ENCODE data around the gene IER3IP1.
"Not testable (repeated sequence)": the region's sequence is repeated elsewhere in the genome, so short reads cannot be mapped to it uniquely, and the experiment has no call there.

IER3IP1 gene

GRCh38 chr18:47191961-47192360 lies 15.8 kb upstream of the IER3IP1 start:
- no peak for DNase-seq (ENCODE audit: extremely low read depth, low read depth)
- no peak for TF ChIP-seq CTCF (IDR thresholded peaks at IDR 0.05; ENCODE audit: low read depth, low read length, missing control alignments)
- no peak overlapping the region for H3K4me3 ChIP-seq (replicated peaks; ENCODE audit: low read depth, low read length)

GRCh38 chr18:47187721-47188120 lies 11.6 kb upstream of the IER3IP1 start:
- DNase-seq (ENCODE audit: extremely low read depth, low read depth) = no peak
- TF ChIP-seq CTCF (IDR thresholded peaks at IDR 0.05; ENCODE audit: low read depth, low read length, missing control alignments) = no peak
- no peak overlapping the region for H3K4me3 ChIP-seq (replicated peaks; ENCODE audit: low read depth, low read length)

- peak; percentile 19 for DNase-seq (ENCODE audit: extremely low read depth, low read depth)
Measured at GRCh38 chr18:47184419-47185050, 8.4 kb upstream of the IER3IP1 start.

GRCh38 chr18:47182156-47182555 lies 6.0 kb upstream of the IER3IP1 start:
- not testable (repeated sequence) for DNase-seq (ENCODE audit: extremely low read depth, low read depth); H3K4me3 ChIP-seq (replicated peaks; ENCODE audit: low read depth, low read length)

More at GRCh38 chr18:47184419-47185050, 8.4 kb upstream of the IER3IP1 start:
- TF ChIP-seq CTCF (IDR thresholded peaks at IDR 0.05; ENCODE audit: low read depth, low read length, missing control alignments) = no peak
- no peak overlapping the region for H3K4me3 ChIP-seq (replicated peaks; ENCODE audit: low read depth, low read length)

GRCh38 chr18:47180765-47181164 lies 4.6 kb upstream of the IER3IP1 start:
- no peak for TF ChIP-seq CTCF (IDR thresholded peaks at IDR 0.05; ENCODE audit: low read depth, low read length, missing control alignments)
- DNase-seq (ENCODE audit: extremely low read depth, low read depth) = no peak
- H3K4me3 ChIP-seq (replicated peaks; ENCODE audit: low read depth, low read length) = no peak overlapping the region

GRCh38 chr18:47179520-47179919 lies 3.4 kb upstream of the IER3IP1 start:
- no peak for DNase-seq (ENCODE audit: extremely low read depth, low read depth)
- no peak for TF ChIP-seq CTCF (IDR thresholded peaks at IDR 0.05; ENCODE audit: low read depth, low read length, missing control alignments)
- H3K4me3 ChIP-seq (replicated peaks; ENCODE audit: low read depth, low read length) = no peak overlapping the region

- DNase-seq (ENCODE audit: extremely low read depth, low read depth) = no peak
- TF ChIP-seq CTCF (IDR thresholded peaks at IDR 0.05; ENCODE audit: low read depth, low read length, missing control alignments) = no peak
- H3K4me3 ChIP-seq (replicated peaks; ENCODE audit: low read depth, low read length) = peak overlapping the region; percentile 87
Measured at GRCh38 chr18:47175283-47175897, 774 bp downstream of the IER3IP1 start.
